ENCODE results near the gene RPIA.

RPIA gene

DNA sequence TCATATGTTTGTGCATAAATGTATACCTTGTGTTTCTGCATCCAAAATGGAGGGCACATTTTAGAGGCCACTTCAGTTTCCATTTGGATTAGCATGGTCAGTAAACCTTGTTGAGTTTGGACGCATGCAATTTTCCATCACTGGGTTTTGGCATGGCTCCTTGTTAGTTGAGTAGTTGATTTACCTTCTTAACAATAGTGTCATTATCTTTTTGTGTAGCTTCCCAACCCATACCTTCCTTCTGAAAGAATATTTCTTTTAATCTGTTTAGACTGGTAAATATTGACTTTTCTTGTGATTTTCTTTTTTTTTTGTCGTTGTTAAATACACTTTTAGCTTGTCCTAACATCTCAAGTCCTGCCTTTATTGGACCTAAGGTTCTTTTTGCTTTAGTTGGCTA is 15.5 kb downstream of the RPIA start:
- DNase-seq (ENCODE audit: extremely low spot score): no peak
- ChIA-PET CTCF (interaction anchor here (0.7 kb wide), 1 partner anchor 36 kb away, joined by 3 read pairs; no protein-coding TSS in a partner anchor), POLR2A (no interaction called here)
- TF ChIP-seq, protein P1, sequence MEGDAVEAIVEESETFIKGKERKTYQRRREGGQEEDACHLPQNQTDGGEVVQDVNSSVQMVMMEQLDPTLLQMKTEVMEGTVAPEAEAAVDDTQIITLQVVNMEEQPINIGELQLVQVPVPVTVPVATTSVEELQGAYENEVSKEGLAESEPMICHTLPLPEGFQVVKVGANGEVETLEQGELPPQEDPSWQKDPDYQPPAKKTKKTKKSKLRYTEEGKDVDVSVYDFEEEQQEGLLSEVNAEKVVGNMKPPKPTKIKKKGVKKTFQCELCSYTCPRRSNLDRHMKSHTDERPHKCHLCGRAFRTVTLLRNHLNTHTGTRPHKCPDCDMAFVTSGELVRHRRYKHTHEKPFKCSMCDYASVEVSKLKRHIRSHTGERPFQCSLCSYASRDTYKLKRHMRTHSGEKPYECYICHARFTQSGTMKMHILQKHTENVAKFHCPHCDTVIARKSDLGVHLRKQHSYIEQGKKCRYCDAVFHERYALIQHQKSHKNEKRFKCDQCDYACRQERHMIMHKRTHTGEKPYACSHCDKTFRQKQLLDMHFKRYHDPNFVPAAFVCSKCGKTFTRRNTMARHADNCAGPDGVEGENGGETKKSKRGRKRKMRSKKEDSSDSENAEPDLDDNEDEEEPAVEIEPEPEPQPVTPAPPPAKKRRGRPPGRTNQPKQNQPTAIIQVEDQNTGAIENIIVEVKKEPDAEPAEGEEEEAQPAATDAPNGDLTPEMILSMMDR (IDR thresholded peaks at IDR 0.05; ENCODE audit: control extremely low read depth, extremely low read depth, low read depth, missing control alignments): no peak

DNA sequence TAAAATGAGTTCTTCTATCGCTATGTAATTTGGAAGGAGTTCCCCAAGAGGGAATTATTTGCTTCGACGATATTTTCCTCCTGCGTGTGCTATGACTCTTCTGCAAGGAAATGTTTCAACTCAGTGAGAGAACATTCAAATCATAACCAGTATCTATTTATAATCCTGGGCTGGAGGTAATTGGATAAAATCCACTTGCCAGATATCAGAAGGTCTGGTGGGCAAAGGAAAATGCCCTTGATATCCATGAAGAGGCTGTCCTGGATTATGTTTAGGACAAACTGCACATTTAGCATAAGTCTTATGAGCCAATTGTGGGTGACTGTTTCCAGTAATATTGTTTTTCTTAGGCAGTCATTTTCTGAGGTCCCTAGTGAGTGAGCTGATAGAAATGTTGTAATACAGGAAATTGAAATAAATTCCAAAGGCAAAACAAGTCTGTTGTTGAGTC is 17.7 kb downstream of the RPIA start:
- no peak for DNase-seq (ENCODE audit: extremely low spot score)
- POLR2A ChIA-PET: no interaction called here
- TF ChIP-seq, protein P1 (IDR thresholded peaks at IDR 0.05; ENCODE audit: control extremely low read depth, extremely low read depth, low read depth, missing control alignments): no peak
- CTCF ChIA-PET: no interaction called here

DNA sequence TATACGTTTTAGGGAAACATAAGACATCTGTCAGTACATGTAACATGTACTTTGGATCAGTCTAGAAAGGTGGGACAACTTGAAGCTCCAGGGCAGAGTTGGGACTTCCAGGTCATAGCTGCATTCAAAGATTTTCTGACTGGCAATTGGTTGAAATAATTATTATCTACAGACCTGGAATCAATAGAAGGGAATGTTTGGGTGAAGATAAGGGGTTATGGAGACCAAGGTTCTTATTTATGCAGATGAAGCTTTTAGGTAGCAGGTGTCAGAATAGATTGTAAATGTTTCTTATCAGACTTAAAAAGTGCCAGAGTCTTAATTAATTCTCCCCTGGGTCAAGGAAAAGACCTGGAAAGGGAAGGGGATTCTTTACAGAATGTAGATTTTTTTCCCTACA is 19.8 kb downstream of the RPIA start:
- POLR2A ChIA-PET: no interaction called here
- TF ChIP-seq, protein P1 (IDR thresholded peaks at IDR 0.05; ENCODE audit: control extremely low read depth, extremely low read depth, low read depth, missing control alignments): no peak
- CTCF ChIA-PET: interaction anchor here (0.7 to 2.8 kb wide), 11 partner anchors 11 to 120 kb away, joined by 3 to 15 read pairs (median 4); partner anchors contain the start of gene RPIA
- no peak for DNase-seq (ENCODE audit: extremely low spot score)

DNA sequence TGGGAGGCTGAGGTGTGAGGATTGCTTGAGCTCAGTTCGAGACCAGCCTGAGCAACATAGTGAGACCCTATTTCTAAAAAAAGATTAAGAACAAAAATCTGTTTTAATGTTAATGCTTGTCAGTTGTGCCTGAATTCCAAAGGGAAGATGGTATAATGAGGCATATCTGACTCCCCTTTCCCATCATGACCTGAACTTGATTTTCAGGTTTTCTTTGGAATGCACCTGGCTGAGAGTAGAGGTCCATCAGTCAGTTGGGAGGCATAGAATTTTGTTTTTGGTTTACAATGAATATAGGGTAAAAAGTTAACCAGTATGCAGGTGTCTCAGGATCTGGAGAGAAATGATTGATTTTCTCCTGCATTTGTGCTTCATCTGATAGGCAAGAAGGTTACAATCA is 20.4 kb downstream of the RPIA start:
- no peak for DNase-seq (ENCODE audit: extremely low spot score)
- ChIA-PET POLR2A (no interaction called here), CTCF (interaction anchor here (1.2 to 2.8 kb wide), 5 partner anchors 11 to 40 kb away, joined by 3 to 15 read pairs (median 7); partner anchors contain the start of gene RPIA)
- TF ChIP-seq, protein P1 (IDR thresholded peaks at IDR 0.05; ENCODE audit: control extremely low read depth, extremely low read depth, low read depth, missing control alignments): no peak

DNA sequence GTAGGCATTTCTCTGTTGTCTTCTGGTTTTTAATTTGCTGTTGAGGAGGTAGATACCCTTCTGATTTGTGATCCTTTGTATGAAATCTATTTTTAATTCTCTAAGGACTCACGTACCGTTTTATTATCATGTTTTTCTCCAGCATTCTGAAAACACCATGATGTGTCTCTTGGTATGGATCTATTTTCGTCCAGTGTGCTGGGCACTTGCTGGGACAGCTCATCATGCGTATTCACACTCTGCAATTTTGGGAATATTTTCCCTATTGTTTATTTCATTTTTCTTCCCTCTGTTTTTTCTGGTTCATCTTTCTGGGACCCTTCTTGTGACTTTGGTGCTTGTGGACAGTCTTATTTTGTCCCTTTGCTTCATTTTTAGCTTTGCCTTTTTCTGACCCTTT is 21.9 kb downstream of the RPIA start:
- TF ChIP-seq, protein P1 (IDR thresholded peaks at IDR 0.05; ENCODE audit: control extremely low read depth, extremely low read depth, low read depth, missing control alignments): no peak
- POLR2A ChIA-PET: no interaction called here
- no peak for DNase-seq (ENCODE audit: extremely low spot score)
- CTCF ChIA-PET: interaction anchor here (1.0 to 2.1 kb wide), 3 partner anchors 16 to 118 kb away, joined by 3 to 5 read pairs (median 4); no protein-coding TSS in a partner anchor

DNA sequence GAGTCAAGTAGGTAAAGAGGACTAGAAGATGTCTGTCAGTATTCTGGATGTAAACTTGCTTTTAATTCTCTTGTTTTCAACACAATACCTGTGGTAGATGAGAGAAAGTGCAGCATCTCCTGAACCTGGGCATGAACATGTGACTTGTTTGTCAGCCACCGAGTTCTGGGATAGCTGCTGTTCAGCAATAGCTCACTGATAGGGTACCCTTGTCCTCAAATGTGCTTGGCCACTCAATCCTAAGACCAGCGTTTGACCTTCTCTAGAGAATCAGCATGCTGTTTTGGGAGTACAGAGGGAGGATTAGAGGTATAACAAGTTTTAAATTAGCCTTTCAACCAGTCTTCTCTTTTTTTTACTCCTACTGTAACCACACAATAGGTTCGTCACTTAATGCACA is 23.2 kb downstream of the RPIA start:
- TF ChIP-seq, protein P1 (IDR thresholded peaks at IDR 0.05; ENCODE audit: control extremely low read depth, extremely low read depth, low read depth, missing control alignments): no peak
- no peak for DNase-seq (ENCODE audit: extremely low spot score)
- ChIA-PET POLR2A (no interaction called here), CTCF (interaction anchor here (0.8 to 2.1 kb wide), 4 partner anchors 17 to 26 kb away, joined by 3 to 6 read pairs (median 5); partner anchors contain the start of gene RPIA)

Measured in GM10248 (cell line).